ENCODE results near the gene LTB4R.

DNA sequence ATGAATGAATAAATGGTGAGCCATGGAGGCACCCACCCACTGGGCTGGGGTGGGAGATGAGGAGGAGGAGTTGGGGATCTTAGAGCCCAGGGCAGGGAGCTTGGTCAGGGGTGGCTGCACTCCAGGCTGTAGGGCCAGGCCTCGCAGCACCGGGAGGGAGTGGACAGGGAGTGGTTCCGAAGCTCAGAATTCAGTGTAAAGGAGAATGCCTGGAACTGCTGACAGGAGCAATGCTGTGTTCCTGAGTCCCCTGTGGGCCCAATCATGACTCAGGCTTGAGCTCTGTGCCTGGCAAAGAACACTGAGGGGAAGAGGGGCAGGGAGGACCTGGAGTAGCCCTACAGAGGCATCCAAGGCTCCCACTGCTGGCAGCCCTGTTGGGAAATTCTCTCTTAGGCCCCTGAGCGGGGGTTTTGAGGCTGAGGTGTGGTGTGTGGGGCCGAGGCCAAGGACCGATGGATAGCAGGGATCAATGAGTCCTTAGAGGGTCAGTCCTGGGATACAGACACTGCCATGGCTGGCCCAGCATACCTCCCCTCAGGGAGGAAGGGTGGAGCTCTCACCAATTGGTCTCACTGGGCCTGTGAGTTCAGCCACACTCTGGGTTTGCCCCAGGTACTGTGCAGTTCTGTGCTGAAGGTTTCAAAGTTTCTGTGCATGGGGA is 30.4 kb upstream of the LTB4R start:
- TF ChIP-seq, protein P1, sequence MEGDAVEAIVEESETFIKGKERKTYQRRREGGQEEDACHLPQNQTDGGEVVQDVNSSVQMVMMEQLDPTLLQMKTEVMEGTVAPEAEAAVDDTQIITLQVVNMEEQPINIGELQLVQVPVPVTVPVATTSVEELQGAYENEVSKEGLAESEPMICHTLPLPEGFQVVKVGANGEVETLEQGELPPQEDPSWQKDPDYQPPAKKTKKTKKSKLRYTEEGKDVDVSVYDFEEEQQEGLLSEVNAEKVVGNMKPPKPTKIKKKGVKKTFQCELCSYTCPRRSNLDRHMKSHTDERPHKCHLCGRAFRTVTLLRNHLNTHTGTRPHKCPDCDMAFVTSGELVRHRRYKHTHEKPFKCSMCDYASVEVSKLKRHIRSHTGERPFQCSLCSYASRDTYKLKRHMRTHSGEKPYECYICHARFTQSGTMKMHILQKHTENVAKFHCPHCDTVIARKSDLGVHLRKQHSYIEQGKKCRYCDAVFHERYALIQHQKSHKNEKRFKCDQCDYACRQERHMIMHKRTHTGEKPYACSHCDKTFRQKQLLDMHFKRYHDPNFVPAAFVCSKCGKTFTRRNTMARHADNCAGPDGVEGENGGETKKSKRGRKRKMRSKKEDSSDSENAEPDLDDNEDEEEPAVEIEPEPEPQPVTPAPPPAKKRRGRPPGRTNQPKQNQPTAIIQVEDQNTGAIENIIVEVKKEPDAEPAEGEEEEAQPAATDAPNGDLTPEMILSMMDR (conservative IDR thresholded peaks at IDR 0.05): no peak
- TF ChIP-seq EZH2 (IDR thresholded peaks at IDR 0.05; ENCODE audit: low read depth): no peak

Measured in PC-9 (cell line).